ENCODE results near the gene POR. TPM values are rescaled to one million over a fixed set of nuclear protein-coding genes. Genes with fewer than 3 reads are reported as not detected.
A peak's percentile ranks its signal among the peaks of the same experiment; 100 is the strongest.

POR gene
- total and polyA plus RNA-seq, 2 of the 13 experiments (the other 11 are each of a cell fraction or from before 2014, with no cell fraction given): 145 to 266 TPM

DNA sequence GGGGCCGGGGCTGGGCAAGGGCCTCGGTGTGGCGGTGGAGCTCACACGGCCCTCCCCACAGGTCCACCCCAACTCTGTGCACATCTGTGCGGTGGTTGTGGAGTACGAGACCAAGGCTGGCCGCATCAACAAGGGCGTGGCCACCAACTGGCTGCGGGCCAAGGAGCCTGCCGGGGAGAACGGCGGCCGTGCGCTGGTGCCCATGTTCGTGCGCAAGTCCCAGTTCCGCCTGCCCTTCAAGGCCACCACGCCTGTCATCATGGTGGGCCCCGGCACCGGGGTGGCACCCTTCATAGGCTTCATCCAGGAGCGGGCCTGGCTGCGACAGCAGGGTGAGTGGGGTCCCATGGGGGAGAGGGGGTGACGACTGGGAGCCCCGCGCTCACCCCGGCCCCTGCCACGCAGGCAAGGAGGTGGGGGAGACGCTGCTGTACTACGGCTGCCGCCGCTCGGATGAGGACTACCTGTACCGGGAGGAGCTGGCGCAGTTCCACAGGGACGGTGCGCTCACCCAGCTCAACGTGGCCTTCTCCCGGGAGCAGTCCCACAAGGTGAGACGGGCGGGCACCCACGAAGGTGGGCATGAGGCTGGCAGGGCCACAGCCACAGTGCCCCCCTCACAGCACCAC, 70.7 kb downstream of the POR start (continued):
- TF ChIP-seq, protein P1, sequence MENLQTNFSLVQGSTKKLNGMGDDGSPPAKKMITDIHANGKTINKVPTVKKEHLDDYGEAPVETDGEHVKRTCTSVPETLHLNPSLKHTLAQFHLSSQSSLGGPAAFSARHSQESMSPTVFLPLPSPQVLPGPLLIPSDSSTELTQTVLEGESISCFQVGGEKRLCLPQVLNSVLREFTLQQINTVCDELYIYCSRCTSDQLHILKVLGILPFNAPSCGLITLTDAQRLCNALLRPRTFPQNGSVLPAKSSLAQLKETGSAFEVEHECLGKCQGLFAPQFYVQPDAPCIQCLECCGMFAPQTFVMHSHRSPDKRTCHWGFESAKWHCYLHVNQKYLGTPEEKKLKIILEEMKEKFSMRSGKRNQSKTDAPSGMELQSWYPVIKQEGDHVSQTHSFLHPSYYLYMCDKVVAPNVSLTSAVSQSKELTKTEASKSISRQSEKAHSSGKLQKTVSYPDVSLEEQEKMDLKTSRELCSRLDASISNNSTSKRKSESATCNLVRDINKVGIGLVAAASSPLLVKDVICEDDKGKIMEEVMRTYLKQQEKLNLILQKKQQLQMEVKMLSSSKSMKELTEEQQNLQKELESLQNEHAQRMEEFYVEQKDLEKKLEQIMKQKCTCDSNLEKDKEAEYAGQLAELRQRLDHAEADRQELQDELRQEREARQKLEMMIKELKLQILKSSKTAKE (CRISPR knock-in tag; IDR thresholded peaks at IDR 0.05; ENCODE audit: borderline replicate concordance): no peak
- TF ChIP-seq ZNF251 (CRISPR knock-in tag; IDR thresholded peaks at IDR 0.05): no peak
- TF ChIP-seq MEIS2 (CRISPR knock-in tag; IDR thresholded peaks at IDR 0.05): no peak
- TF ChIP-seq, protein P2, sequence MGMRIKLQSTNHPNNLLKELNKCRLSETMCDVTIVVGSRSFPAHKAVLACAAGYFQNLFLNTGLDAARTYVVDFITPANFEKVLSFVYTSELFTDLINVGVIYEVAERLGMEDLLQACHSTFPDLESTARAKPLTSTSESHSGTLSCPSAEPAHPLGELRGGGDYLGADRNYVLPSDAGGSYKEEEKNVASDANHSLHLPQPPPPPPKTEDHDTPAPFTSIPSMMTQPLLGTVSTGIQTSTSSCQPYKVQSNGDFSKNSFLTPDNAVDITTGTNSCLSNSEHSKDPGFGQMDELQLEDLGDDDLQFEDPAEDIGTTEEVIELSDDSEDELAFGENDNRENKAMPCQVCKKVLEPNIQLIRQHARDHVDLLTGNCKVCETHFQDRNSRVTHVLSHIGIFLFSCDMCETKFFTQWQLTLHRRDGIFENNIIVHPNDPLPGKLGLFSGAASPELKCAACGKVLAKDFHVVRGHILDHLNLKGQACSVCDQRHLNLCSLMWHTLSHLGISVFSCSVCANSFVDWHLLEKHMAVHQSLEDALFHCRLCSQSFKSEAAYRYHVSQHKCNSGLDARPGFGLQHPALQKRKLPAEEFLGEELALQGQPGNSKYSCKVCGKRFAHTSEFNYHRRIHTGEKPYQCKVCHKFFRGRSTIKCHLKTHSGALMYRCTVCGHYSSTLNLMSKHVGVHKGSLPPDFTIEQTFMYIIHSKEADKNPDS (CRISPR knock-in tag; IDR thresholded peaks at IDR 0.05): no peak
- TF ChIP-seq ZNF773 (CRISPR knock-in tag; IDR thresholded peaks at IDR 0.05; ENCODE audit: borderline replicate concordance): no peak
- TF ChIP-seq CAMTA2 (CRISPR knock-in tag; IDR thresholded peaks at IDR 0.05; ENCODE audit: borderline replicate concordance): 0 out of 2 replicates have a peak, but pooled peaks have one; percentile 24
- TF ChIP-seq MAFF (IDR thresholded peaks at IDR 0.05; ENCODE audit: low read depth, low read length): no peak
- TF ChIP-seq ZMYM3 (CRISPR knock-in tag; IDR thresholded peaks at IDR 0.05): no peak
- TF ChIP-seq DNMT1 (CRISPR knock-in tag; IDR thresholded peaks at IDR 0.05): no peak
- no peak for TF ChIP-seq CCAR2 (optimal IDR thresholded peaks at IDR 0.05; ENCODE audit: low read depth, low read length)
- no peak for TF ChIP-seq DR1 (CRISPR knock-in tag; IDR thresholded peaks at IDR 0.05)
- no peak for TF ChIP-seq ZNF780A (CRISPR knock-in tag; IDR thresholded peaks at IDR 0.05)
- no peak for TF ChIP-seq HOXD1 (CRISPR knock-in tag; IDR thresholded peaks at IDR 0.05)
- TF ChIP-seq RBFOX2 (IDR thresholded peaks at IDR 0.05; ENCODE audit: low read depth, low read length): peak; percentile 13; the same call in 1 of the 2 replicates
- TF ChIP-seq SRSF9 (IDR thresholded peaks at IDR 0.05; ENCODE audit: borderline replicate concordance, insufficient read depth, low read depth, low read length, poor library complexity, severe bottlenecking): no peak
- TF ChIP-seq ZNF451 (CRISPR knock-in tag; IDR thresholded peaks at IDR 0.05): no peak
- TF ChIP-seq ZFP36L1 (CRISPR knock-in tag; IDR thresholded peaks at IDR 0.05): no peak
- TF ChIP-seq RARG (CRISPR knock-in tag; IDR thresholded peaks at IDR 0.05; ENCODE audit: low read depth): no peak
- TF ChIP-seq ZNF431 (CRISPR knock-in tag; IDR thresholded peaks at IDR 0.05; ENCODE audit: borderline replicate concordance, low read depth): no peak
- TF ChIP-seq, protein P3, sequence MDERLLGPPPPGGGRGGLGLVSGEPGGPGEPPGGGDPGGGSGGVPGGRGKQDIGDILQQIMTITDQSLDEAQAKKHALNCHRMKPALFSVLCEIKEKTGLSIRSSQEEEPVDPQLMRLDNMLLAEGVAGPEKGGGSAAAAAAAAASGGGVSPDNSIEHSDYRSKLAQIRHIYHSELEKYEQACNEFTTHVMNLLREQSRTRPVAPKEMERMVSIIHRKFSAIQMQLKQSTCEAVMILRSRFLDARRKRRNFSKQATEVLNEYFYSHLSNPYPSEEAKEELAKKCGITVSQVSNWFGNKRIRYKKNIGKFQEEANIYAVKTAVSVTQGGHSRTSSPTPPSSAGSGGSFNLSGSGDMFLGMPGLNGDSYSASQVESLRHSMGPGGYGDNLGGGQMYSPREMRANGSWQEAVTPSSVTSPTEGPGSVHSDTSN (CRISPR knock-in tag; IDR thresholded peaks at IDR 0.05): no peak
- peak; percentile 3 for TF ChIP-seq RBM22 (optimal IDR thresholded peaks at IDR 0.05; ENCODE audit: low read length)
- no peak for TF ChIP-seq GATAD2A (CRISPR knock-in tag; IDR thresholded peaks at IDR 0.05)
- no peak for TF ChIP-seq KLF16 (CRISPR knock-in tag; IDR thresholded peaks at IDR 0.05)
- TF ChIP-seq ZNF703 (CRISPR knock-in tag; IDR thresholded peaks at IDR 0.05; ENCODE audit: borderline replicate concordance): no peak
- TF ChIP-seq FOXK1 (CRISPR knock-in tag; IDR thresholded peaks at IDR 0.05; ENCODE audit: borderline replicate concordance, low read depth): no peak
- TF ChIP-seq ZNF260 (CRISPR knock-in tag; IDR thresholded peaks at IDR 0.05; ENCODE audit: borderline replicate concordance, low read depth): no peak
- no peak for TF ChIP-seq NFE2L1 (CRISPR knock-in tag; IDR thresholded peaks at IDR 0.05; ENCODE audit: borderline replicate concordance)
